Renal pelvis (tissue), 12 donors: Measurements from ENCODE around the gene POLK. TPM values are rescaled to one million over a fixed set of nuclear protein-coding genes. Genes with fewer than 3 reads are reported as not detected.
A peak's percentile ranks its signal among the peaks of the same experiment; 100 is the strongest.
"Not testable (repeated sequence)": the region's sequence is repeated elsewhere in the genome, so short reads cannot be mapped to it uniquely, and the experiment has no call there.

Experiments
- DNase-seq: peaks from one replicate; pipeline ENCODE4 v3.0.0-alpha.2; 2013
- long read RNA-seq, 16 experiments: transcript quantifications; one replicate each; lab custom pipeline, GENCODE V29; 2026
- polyA plus RNA-seq, 3 donors: library from polyadenylated mRNA; unstranded; fragments of 120-200 nt; gene quantifications; one replicate each; pipeline ENCODE4 v1.2.1, GENCODE V29; 2013; ENCODE audit not compliant: insufficient read length in 3 of 3

POLK gene
- 10 to 100 TPM; 21.3 to 32.3 (median 31.2) TPM for polyA plus RNA-seq
- long read RNA-seq, donor 1, full-length matches to known transcripts, result 2 of 2 reads
- long read RNA-seq, donor 1, partial matches to known transcripts, result 0 of 2 reads
- long read RNA-seq, donor 1, other reads (novel, unspliced or antisense), result 0 of 2 reads
- long read RNA-seq, donor 2, full-length matches to known transcripts, result 1 of 1 reads
- long read RNA-seq, donor 2, partial matches to known transcripts, result 0 of 1 reads
- long read RNA-seq, donor 2, other reads (novel, unspliced or antisense), result 0 of 1 reads
- long read RNA-seq, donor 3, result 0 reads
- long read RNA-seq, donor 4, partial matches to known transcripts, result 0 of 1 reads
- long read RNA-seq, donor 4, other reads (novel, unspliced or antisense), result 0 of 1 reads
- long read RNA-seq, donor 5, partial matches to known transcripts, result 0 of 1 reads
- long read RNA-seq, donor 5, other reads (novel, unspliced or antisense), result 0 of 1 reads
- long read RNA-seq, donor 6, full-length matches to known transcripts, result 3 of 3 reads
- long read RNA-seq, donor 6, partial matches to known transcripts, result 0 of 3 reads
- long read RNA-seq, donor 6, other reads (novel, unspliced or antisense), result 0 of 3 reads
- long read RNA-seq, donor 7, partial matches to known transcripts, result 0 of 1 reads
- long read RNA-seq, donor 7, other reads (novel, unspliced or antisense), result 0 of 1 reads
- long read RNA-seq, donor 8, full-length matches to known transcripts, result 2 of 2 reads
- long read RNA-seq, donor 8, partial matches to known transcripts, result 0 of 2 reads
- long read RNA-seq, donor 8, other reads (novel, unspliced or antisense), result 0 of 2 reads
- long read RNA-seq, donor 9, full-length matches to known transcripts, result 1 of 1 reads
- long read RNA-seq, donor 9, partial matches to known transcripts, result 0 of 1 reads
- long read RNA-seq, donor 9, other reads (novel, unspliced or antisense), result 0 of 1 reads
- long read RNA-seq, donor 10, result 0 reads
- long read RNA-seq, donor 11, partial matches to known transcripts, result 0 of 1 reads
- long read RNA-seq, donor 11, other reads (novel, unspliced or antisense), result 0 of 1 reads
- long read RNA-seq, donor 12, full-length matches to known transcripts, result 2 of 2 reads
- long read RNA-seq, donor 12, partial matches to known transcripts, result 0 of 2 reads
- long read RNA-seq, donor 12, other reads (novel, unspliced or antisense), result 0 of 2 reads
- long read RNA-seq, donor 13, full-length matches to known transcripts, result 2 of 2 reads
- long read RNA-seq, donor 13, partial matches to known transcripts, result 0 of 2 reads
- long read RNA-seq, donor 13, other reads (novel, unspliced or antisense), result 0 of 2 reads
- long read RNA-seq, donor 14, result 0 reads
- long read RNA-seq, donor 15, full-length matches to known transcripts, result 5 of 5 reads
- long read RNA-seq, donor 15, partial matches to known transcripts, result 0 of 5 reads
- long read RNA-seq, donor 15, other reads (novel, unspliced or antisense), result 0 of 5 reads
- long read RNA-seq, donor 16, full-length matches to known transcripts, result 1 of 1 reads
- long read RNA-seq, donor 16, partial matches to known transcripts, result 0 of 1 reads
- long read RNA-seq, donor 16, other reads (novel, unspliced or antisense), result 0 of 1 reads

- DNase-seq, result peak; percentile 99
These were observed at the start of gene POLK, which contains the start of gene CERT1 for GRCh38 chr5:75511435-75512382. Gene POLK, plus strand, starts transcription at chr5:75511891. Gene CERT1, minus strand, starts transcription at chr5:75511629. Its CDS starts 422 bp downstream, at chr5:75511207.

- DNase-seq, result no peak
These were observed 48.0 kb upstream of the POLK start for GRCh38 chr5:75463726-75464125.

GRCh38 chr5:75465480-75465879, 46.2 kb upstream of the POLK start:
- no peak for DNase-seq

GRCh38 chr5:75466006-75466716, 45.5 kb upstream of the POLK start:
- DNase-seq, result no peak

- no peak for DNase-seq
These were observed 43.1 kb upstream of the POLK start for GRCh38 chr5:75468593-75468992.

- no peak for DNase-seq
These were observed 42.7 kb upstream of the POLK start for GRCh38 chr5:75469017-75469416.

- no peak for DNase-seq
These were observed 40.5 kb upstream of the POLK start for GRCh38 chr5:75471193-75471592.

GRCh38 chr5:75472973-75473372, 38.7 kb upstream of the POLK start:
- no peak for DNase-seq

- no peak for DNase-seq
These were observed 38.2 kb upstream of the POLK start for GRCh38 chr5:75473463-75473862.

GRCh38 chr5:75475364-75475763, 36.3 kb upstream of the POLK start:
- no peak for DNase-seq

GRCh38 chr5:75481024-75481423, 30.7 kb upstream of the POLK start:
- DNase-seq, result no peak

- no peak for DNase-seq
These were observed 29.2 kb upstream of the POLK start for GRCh38 chr5:75482482-75482881.

GRCh38 chr5:75484605-75485004, 27.1 kb upstream of the POLK start:
- no peak for DNase-seq

- DNase-seq, result not testable (repeated sequence)
These were observed 21.8 kb upstream of the POLK start for GRCh38 chr5:75489847-75490246.

- DNase-seq, result no peak
These were observed 20.1 kb upstream of the POLK start for GRCh38 chr5:75491621-75492020.

GRCh38 chr5:75496026-75496425, 15.7 kb upstream of the POLK start:
- no peak for DNase-seq

- no peak for DNase-seq
These were observed 13.4 kb upstream of the POLK start for GRCh38 chr5:75498208-75498777.

- not testable (repeated sequence) for DNase-seq
These were observed 12.8 kb upstream of the POLK start for GRCh38 chr5:75498875-75499274.

- not testable (repeated sequence) for DNase-seq
These were observed 6.6 kb upstream of the POLK start for GRCh38 chr5:75505112-75505511.
